Superior temporal gyrus (tissue), 1 donor: ENCODE measurements around the gene LYRM1.
"Not testable (repeated sequence)": the region's sequence is repeated elsewhere in the genome, so short reads cannot be mapped to it uniquely, and the experiment has no call there.

ENCODE experiments used
- DNase-seq: peaks from one replicate; pipeline ENCODE4 v3.0.0-alpha.2; 2016; ENCODE audit errors: extremely low spot score

LYRM1 gene

DNA sequence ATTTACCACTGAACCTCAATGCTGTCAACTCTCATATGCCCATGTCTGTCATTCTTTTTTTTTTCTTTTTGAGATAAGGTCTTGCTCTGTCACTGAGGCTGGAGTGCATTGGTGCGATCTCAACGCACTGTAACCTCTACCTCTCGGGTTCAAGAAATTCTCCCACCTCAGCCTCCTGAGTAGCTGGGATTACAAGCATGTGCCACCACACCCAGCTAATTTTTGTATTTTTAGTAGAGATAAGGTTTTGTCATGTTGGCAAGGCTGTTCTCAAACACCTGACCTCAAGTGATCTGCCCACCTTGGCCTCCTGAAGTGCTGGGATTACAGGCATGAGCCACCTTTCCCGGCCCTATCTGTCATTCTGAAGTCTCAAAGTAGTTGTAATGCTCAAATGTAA lies 72.6 kb downstream of the LYRM1 start:
- DNase-seq: not testable (repeated sequence)
